ENCODE measurements around the gene SPEG. TPM values are rescaled to one million over a fixed set of nuclear protein-coding genes. Genes with fewer than 3 reads are reported as not detected.

The SPEG gene
- total RNA-seq, 1 donor from 2014 or later, result 145 TPM

DNA sequence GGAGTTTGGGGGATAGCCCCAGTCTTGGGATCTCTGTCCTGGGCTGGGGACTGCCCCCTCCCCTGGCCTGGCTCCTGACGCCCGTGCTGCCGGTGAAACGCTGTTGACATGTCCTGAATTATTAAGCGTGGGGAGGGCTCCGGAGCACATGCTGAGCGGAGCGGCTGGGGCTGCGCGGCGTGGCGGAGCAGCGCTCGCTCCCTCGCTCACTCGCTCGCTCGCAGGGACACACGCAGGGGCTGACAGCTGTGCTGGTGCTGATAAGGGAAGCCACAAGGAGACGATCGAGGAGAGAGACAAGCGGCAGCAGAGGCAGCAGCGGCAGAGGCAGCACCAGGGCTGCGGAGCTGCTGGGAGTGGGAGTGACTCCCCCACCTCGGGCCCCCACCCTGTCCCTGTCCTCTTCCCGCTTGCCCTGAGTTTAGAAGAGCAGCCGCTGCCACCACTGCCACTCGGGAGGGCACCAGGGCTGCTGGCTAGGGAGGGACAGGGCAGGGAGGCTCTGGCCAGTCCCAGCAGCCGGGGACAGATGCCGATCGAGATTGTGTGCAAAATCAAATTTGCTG, 79.6 kb downstream of the SPEG start, which contains the start of gene ASIC4:
ASIC4 (plus strand) TSS at position 287 of the 566 bp plus-strand sequence; CDS start at position 530, 243 bp downstream.
- Histone ChIP-seq H3K9me3 (replicated peaks) (no peaks in the 10 kb centered on the region), H3K36me3 (no peaks in the 10 kb centered on the region), H3K4me3 (peak within 1 kb of the TSS; percentile 43), H3K4me1 (peaks cover 26% of the 10 kb centered on the region), H3K27me3 (ENCODE audit: low read depth) (peaks cover 96% of the 10 kb centered on the region), H3K27ac (replicated peaks) (no peak within 1 kb of the TSS)
- TF ChIP-seq, protein P1, sequence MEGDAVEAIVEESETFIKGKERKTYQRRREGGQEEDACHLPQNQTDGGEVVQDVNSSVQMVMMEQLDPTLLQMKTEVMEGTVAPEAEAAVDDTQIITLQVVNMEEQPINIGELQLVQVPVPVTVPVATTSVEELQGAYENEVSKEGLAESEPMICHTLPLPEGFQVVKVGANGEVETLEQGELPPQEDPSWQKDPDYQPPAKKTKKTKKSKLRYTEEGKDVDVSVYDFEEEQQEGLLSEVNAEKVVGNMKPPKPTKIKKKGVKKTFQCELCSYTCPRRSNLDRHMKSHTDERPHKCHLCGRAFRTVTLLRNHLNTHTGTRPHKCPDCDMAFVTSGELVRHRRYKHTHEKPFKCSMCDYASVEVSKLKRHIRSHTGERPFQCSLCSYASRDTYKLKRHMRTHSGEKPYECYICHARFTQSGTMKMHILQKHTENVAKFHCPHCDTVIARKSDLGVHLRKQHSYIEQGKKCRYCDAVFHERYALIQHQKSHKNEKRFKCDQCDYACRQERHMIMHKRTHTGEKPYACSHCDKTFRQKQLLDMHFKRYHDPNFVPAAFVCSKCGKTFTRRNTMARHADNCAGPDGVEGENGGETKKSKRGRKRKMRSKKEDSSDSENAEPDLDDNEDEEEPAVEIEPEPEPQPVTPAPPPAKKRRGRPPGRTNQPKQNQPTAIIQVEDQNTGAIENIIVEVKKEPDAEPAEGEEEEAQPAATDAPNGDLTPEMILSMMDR (IDR thresholded peaks at IDR 0.05; ENCODE audit: borderline replicate concordance), result no peak
- intact Hi-C loops (cut with micrococcal nuclease), result no loop called here
- no peak for DNase-seq

DNA sequence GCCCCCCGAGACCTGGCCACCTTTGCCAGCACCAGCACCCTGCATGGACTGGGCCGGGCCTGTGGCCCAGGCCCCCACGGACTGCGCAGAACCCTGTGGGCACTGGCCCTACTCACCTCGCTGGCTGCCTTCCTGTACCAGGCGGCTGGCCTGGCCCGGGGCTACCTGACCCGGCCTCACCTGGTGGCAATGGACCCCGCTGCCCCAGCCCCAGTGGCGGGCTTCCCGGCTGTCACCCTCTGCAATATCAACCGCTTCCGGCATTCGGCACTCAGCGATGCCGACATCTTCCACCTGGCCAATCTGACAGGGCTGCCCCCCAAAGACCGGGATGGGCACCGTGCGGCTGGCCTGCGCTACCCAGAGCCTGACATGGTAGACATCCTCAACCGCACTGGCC, 80.2 kb downstream of the SPEG start:
- no peak overlapping the region for H3K27ac ChIP-seq (replicated peaks)
- no peak for DNase-seq
- H3K36me3 ChIP-seq, result no peaks in the 10 kb centered on the region
- H3K4me3 ChIP-seq, result no peak overlapping the region
- intact Hi-C loops (cut with micrococcal nuclease), result no loop called here
- H3K4me1 ChIP-seq, result peaks cover 20% of the 10 kb centered on the region
- peaks cover 96% of the 10 kb centered on the region for H3K27me3 ChIP-seq (ENCODE audit: low read depth)
- no peaks in the 10 kb centered on the region for H3K9me3 ChIP-seq (replicated peaks)
- TF ChIP-seq, protein P1 (IDR thresholded peaks at IDR 0.05; ENCODE audit: borderline replicate concordance), result no peak

- H3K4me3 ChIP-seq, result no peak overlapping the region
- DNase-seq, result no peak
- TF ChIP-seq, protein P1 (IDR thresholded peaks at IDR 0.05; ENCODE audit: borderline replicate concordance), result no peak
- intact Hi-C loops (cut with micrococcal nuclease), result no loop called here
- H3K9me3 ChIP-seq (replicated peaks), result no peaks in the 10 kb centered on the region
- H3K27ac ChIP-seq (replicated peaks), result no peak overlapping the region
- no peaks in the 10 kb centered on the region for H3K36me3 ChIP-seq
- H3K27me3 ChIP-seq (ENCODE audit: low read depth), result peaks cover 97% of the 10 kb centered on the region
- peaks cover 16% of the 10 kb centered on the region for H3K4me1 ChIP-seq
Measured at GRCh38 chr2:219515874-219516629, 81.4 kb downstream of the SPEG start.

DNA sequence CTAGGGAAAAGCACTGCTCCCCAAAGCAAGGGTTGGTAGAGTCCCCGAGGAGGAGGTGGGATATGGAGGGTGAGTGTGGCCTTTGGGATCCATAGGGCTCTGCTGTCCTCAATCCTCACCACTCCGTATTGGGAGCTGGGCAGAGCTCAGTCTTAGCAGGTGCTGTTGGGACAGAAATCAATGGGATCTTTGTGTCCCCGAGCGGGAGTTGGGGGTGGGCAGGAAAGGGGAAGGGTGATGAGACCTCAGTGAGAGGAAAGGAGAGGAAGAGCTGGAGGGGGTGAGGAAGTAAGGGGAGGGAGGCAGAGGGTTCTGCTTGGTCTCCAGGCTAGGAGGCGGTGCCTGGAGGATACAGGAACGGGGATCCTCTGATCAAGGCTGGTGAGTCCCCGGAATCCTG, 82.2 kb downstream of the SPEG start:
- H3K36me3 ChIP-seq, result no peaks in the 10 kb centered on the region
- no peak overlapping the region for H3K4me3 ChIP-seq
- H3K27ac ChIP-seq (replicated peaks), result no peak overlapping the region
- intact Hi-C loops (cut with micrococcal nuclease), result no loop called here
- H3K9me3 ChIP-seq (replicated peaks), result no peaks in the 10 kb centered on the region
- TF ChIP-seq, protein P1 (IDR thresholded peaks at IDR 0.05; ENCODE audit: borderline replicate concordance), result no peak
- no peak for DNase-seq
- peaks cover 98% of the 10 kb centered on the region for H3K27me3 ChIP-seq (ENCODE audit: low read depth)
- peaks cover 23% of the 10 kb centered on the region for H3K4me1 ChIP-seq

GRCh38 chr2:219517954-219518778, 83.5 kb downstream of the SPEG start:
- H3K27me3 ChIP-seq (ENCODE audit: low read depth), result peaks cover 98% of the 10 kb centered on the region
- H3K4me1 ChIP-seq, result peaks cover 36% of the 10 kb centered on the region
- no peaks in the 10 kb centered on the region for H3K36me3 ChIP-seq
- intact Hi-C loops (cut with micrococcal nuclease), result no loop called here
- H3K27ac ChIP-seq (replicated peaks), result no peak overlapping the region
- DNase-seq, result no peak
- TF ChIP-seq, protein P1 (IDR thresholded peaks at IDR 0.05; ENCODE audit: borderline replicate concordance), result no peak
- no peaks in the 10 kb centered on the region for H3K9me3 ChIP-seq (replicated peaks)
- H3K4me3 ChIP-seq, result no peak overlapping the region
